ENCODE data around the gene WWOX.

The WWOX gene

DNA sequence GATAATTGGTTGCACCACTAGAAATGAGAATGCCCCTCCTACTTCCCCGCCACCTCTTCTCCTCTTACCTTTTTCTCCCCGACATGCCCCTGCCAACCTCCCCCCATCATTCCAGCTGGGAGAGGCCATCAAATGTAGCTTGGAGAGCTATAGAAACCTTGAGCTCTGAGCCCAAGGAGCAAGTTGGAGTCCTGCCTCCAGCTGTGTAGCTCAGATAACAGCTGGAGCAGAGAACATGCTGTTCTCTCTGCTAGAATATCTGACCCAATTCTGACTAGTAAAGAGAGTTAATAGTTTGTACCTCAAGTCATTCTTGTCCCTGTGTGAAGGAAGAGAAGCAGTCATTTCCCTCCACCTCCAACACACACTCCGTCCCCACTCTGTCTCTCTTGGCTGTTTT, 1010.8 kb downstream of the WWOX start:
- H3K9ac ChIP-seq (ENCODE audit: low read depth, low read length): no peak overlapping the region
- H3K4me1 ChIP-seq (ENCODE audit: control insufficient read depth, insufficient read depth, low read length): peaks cover 4% of the 10 kb centered on the region
- no peaks in the 10 kb centered on the region for H3K36me3 ChIP-seq (ENCODE audit: control insufficient read depth, insufficient read depth, low read length)
- no peak overlapping the region for H3K4me3 ChIP-seq (ENCODE audit: low read depth, low read length)
- no peaks in the 10 kb centered on the region for H3K9me3 ChIP-seq (ENCODE audit: control insufficient read depth, insufficient read depth, low read length)
- H3K27me3 ChIP-seq (ENCODE audit: control insufficient read depth, insufficient read depth, low read length): no peaks in the 10 kb centered on the region

DNA sequence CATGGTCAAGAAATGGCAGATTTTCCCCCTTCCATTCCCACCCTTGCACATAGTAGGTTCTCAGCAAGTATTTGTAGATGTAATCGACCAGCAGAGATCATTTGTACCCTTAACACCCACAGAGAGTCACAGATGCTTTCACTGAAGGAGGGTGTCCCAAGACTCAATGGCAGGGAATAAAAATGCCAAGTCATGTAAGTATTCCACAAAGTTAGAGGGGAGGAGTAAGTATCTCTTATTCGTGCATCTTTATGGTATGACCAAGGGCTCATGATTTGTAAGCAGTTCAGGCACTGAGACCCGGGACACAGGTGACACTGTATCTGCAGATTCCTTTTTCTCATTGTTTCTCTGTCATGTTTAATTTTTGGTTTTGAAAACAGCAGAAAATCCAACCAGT, 1011.5 kb downstream of the WWOX start:
- no peaks in the 10 kb centered on the region for H3K9me3 ChIP-seq (ENCODE audit: control insufficient read depth, insufficient read depth, low read length)
- no peaks in the 10 kb centered on the region for H3K36me3 ChIP-seq (ENCODE audit: control insufficient read depth, insufficient read depth, low read length)
- H3K9ac ChIP-seq (ENCODE audit: low read depth, low read length): no peak overlapping the region
- H3K4me3 ChIP-seq (ENCODE audit: low read depth, low read length): no peak overlapping the region
- no peaks in the 10 kb centered on the region for H3K27me3 ChIP-seq (ENCODE audit: control insufficient read depth, insufficient read depth, low read length)
- H3K4me1 ChIP-seq (ENCODE audit: control insufficient read depth, insufficient read depth, low read length): peaks cover 3% of the 10 kb centered on the region

DNA sequence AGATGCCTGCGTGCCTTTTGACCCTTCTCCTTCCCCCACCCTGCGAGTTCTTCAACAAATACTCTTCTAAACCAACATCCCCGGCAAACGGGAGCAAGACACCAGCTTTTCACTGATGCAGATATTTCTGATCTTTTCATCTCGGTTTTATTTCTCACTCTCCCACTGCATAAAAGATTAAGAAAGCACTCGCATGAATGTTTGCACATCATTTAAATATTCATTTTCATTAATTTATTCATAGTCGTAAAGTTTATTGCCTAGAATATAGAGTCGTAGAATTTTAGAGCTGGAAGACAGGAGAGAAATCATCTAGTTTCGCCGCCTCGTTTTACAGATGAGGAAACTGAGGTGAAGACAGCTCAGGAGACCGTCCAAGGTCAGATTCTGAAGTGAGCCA, 1013.0 kb downstream of the WWOX start:
- Histone ChIP-seq H3K4me3 (ENCODE audit: low read depth, low read length) (no peak overlapping the region), H3K9me3 (ENCODE audit: control insufficient read depth, insufficient read depth, low read length) (peaks cover 6% of the 10 kb centered on the region), H3K27me3 (ENCODE audit: control insufficient read depth, insufficient read depth, low read length) (no peaks in the 10 kb centered on the region), H3K4me1 (ENCODE audit: control insufficient read depth, insufficient read depth, low read length) (no peaks in the 10 kb centered on the region), H3K9ac (ENCODE audit: low read depth, low read length) (no peak overlapping the region), H3K36me3 (ENCODE audit: control insufficient read depth, insufficient read depth, low read length) (no peaks in the 10 kb centered on the region)

DNA sequence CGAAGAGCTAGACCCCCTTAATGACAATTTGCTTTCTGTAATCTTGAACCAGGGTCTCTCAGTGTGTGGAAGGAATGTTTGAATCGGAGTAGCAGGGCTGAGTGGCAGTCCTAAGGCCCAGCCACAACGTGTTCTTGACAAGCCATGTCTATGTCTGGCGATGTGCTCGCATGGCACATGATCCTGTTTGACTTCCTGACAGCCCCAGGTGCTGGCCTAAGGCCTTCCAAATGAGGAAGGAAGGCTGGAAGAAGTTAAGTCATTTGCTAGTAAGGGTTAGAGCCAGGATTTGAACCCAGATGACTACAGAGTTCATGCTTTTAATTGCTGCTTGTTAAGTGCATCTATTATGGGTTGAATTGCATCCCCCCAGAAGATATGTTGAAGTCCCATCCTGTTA, 1014.4 kb downstream of the WWOX start:
- Histone ChIP-seq H3K9ac (ENCODE audit: low read depth, low read length) (no peak overlapping the region), H3K27me3 (ENCODE audit: control insufficient read depth, insufficient read depth, low read length) (no peaks in the 10 kb centered on the region), H3K36me3 (ENCODE audit: control insufficient read depth, insufficient read depth, low read length) (no peaks in the 10 kb centered on the region), H3K4me3 (ENCODE audit: low read depth, low read length) (no peak overlapping the region), H3K4me1 (ENCODE audit: control insufficient read depth, insufficient read depth, low read length) (no peaks in the 10 kb centered on the region), H3K9me3 (ENCODE audit: control insufficient read depth, insufficient read depth, low read length) (peaks cover 7% of the 10 kb centered on the region)

DNA sequence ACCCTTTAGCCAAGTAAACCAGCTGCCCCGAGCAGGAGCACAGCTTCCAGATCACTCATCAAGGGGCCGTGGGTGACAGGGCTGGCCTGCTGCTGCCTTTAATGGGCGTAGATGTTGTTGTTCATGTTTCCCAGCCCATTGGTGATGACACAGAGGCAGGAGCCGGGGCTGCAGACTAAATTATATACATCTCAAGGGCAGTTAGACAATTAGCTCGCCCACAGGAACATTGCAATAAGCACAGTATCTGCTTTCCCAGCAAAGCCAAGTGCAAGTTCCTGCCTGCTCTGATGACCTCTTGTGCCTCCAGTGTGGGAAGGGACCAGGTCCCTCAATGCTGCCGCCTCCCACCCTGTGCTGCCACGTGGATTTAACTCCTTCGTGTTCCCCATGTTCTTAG, 1015.3 kb downstream of the WWOX start:
- H3K9me3 ChIP-seq (ENCODE audit: control insufficient read depth, insufficient read depth, low read length): peaks cover 7% of the 10 kb centered on the region

DNA sequence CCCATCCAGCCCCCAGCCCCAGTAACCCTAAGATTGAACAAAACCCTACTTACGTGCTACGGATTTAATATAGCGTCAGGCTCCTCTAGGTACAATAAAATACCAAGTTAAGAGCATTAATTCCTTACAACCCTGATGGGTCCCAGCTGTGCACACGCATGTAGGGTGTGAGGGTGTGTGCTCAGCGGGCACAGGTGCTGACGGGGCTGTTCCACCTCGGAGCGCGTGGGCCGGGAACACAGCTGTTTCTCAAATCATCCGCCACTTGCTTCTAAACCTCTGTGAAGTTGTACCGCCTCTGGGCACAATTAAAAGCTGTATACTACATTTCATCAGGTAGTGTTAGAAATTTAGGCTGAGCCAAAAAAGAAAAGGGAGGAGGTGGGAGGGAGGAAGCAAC, 1022.5 kb downstream of the WWOX start:
- Histone ChIP-seq H3K36me3 (ENCODE audit: control insufficient read depth, insufficient read depth, low read length) (no peaks in the 10 kb centered on the region), H3K27me3 (ENCODE audit: control insufficient read depth, insufficient read depth, low read length) (no peaks in the 10 kb centered on the region), H3K9me3 (ENCODE audit: control insufficient read depth, insufficient read depth, low read length) (peaks cover 7% of the 10 kb centered on the region), H3K9ac (ENCODE audit: low read depth, low read length) (no peak overlapping the region), H3K4me3 (ENCODE audit: low read depth, low read length) (no peak overlapping the region), H3K4me1 (ENCODE audit: control insufficient read depth, insufficient read depth, low read length) (no peaks in the 10 kb centered on the region)

More for the DNA sequence above, 1015.3 kb downstream of the WWOX start:
- no peak overlapping the region for H3K4me3 ChIP-seq (ENCODE audit: low read depth, low read length)
- H3K27me3 ChIP-seq (ENCODE audit: control insufficient read depth, insufficient read depth, low read length): no peaks in the 10 kb centered on the region
- H3K36me3 ChIP-seq (ENCODE audit: control insufficient read depth, insufficient read depth, low read length): no peaks in the 10 kb centered on the region
- H3K4me1 ChIP-seq (ENCODE audit: control insufficient read depth, insufficient read depth, low read length): no peaks in the 10 kb centered on the region
- no peak overlapping the region for H3K9ac ChIP-seq (ENCODE audit: low read depth, low read length)

DNA sequence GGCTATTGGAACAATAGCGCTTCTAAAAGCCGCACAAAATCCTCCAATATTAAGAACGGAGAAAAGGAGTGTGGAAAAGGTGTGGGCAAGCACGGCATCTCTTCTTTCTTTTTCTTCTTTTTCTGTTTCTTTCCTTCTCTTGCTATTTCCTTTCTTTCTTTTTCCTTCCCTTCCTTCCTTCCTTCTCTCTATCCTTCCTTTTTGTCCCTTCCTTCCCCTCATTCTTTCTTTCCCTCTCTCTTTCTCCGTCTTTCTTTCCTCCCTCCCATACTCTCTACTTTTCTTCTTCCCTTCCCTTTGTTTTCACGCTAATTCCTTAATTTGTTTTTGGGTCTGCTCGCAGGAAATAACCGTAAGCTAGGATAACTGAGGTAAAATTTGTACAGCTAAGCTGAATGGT, 1022.9 kb downstream of the WWOX start:
- Histone ChIP-seq H3K36me3 (ENCODE audit: control insufficient read depth, insufficient read depth, low read length) (no peaks in the 10 kb centered on the region), H3K27me3 (ENCODE audit: control insufficient read depth, insufficient read depth, low read length) (no peaks in the 10 kb centered on the region), H3K4me3 (ENCODE audit: low read depth, low read length) (no peak overlapping the region), H3K4me1 (ENCODE audit: control insufficient read depth, insufficient read depth, low read length) (no peaks in the 10 kb centered on the region), H3K9me3 (ENCODE audit: control insufficient read depth, insufficient read depth, low read length) (peaks cover 3% of the 10 kb centered on the region), H3K9ac (ENCODE audit: low read depth, low read length) (no peak overlapping the region)

DNA sequence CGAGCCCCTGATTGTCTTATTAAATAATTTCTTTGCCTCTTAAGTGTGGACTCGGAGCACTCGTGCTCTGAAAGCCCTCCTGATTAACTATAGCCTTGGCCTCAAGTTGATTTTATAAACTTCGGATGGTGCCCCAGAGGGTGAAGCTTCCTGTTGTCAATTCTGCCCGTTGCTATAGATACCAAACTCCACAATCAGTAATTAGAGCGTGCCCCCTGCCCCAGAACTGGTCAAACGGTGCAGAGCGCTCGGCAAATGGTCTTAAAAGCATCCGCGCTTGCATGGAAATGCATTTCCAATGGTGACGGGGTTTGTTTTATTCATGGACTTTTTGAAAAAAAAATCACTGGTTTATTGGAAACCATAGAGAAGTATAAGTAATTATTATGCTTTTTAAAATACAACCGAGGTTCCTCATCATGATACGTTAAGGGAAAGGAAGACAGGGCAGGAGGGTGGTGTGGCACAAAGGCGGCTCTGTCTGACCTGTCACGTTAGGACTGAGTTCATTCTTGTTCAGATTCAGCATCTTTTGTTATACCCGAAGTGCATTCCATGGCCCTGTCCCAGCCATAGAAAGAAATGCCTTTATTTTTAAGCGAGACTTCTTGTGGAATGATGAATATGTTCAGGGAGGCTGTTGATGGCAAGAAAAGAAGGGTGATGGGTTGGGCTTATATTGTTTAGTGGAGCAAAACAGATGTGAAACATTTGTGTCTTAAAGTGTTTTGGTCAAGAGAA, 1024.7 kb downstream of the WWOX start:
- Histone ChIP-seq H3K9ac (ENCODE audit: low read depth, low read length) (no peak overlapping the region), H3K36me3 (ENCODE audit: control insufficient read depth, insufficient read depth, low read length) (no peaks in the 10 kb centered on the region), H3K4me3 (ENCODE audit: low read depth, low read length) (no peak overlapping the region), H3K9me3 (ENCODE audit: control insufficient read depth, insufficient read depth, low read length) (no peaks in the 10 kb centered on the region), H3K4me1 (ENCODE audit: control insufficient read depth, insufficient read depth, low read length) (no peaks in the 10 kb centered on the region), H3K27me3 (ENCODE audit: control insufficient read depth, insufficient read depth, low read length) (no peaks in the 10 kb centered on the region)

DNA sequence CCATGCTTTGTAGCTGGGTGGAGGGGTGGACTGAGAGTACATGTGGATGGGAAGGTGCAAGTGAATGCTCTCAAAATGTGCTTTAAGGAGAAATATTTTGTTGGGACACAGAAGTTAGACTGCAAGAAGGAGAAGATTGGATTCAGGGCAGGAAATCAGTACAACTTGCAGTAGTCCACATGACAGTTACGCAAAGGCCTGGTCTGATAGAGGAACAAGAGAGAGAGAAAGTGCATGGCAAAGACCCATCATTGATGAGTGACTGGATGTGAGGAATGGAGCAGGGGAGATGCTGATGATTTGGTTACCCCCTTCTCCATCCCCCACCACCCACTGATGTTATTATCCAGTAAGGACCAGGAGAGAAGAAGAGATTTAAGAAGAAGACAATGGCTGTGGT, 1028.3 kb downstream of the WWOX start:
- Histone ChIP-seq H3K4me1 (ENCODE audit: control insufficient read depth, insufficient read depth, low read length) (no peaks in the 10 kb centered on the region), H3K4me3 (ENCODE audit: low read depth, low read length) (no peak overlapping the region), H3K36me3 (ENCODE audit: control insufficient read depth, insufficient read depth, low read length) (no peaks in the 10 kb centered on the region), H3K9ac (ENCODE audit: low read depth, low read length) (no peak overlapping the region), H3K27me3 (ENCODE audit: control insufficient read depth, insufficient read depth, low read length) (no peaks in the 10 kb centered on the region), H3K9me3 (ENCODE audit: control insufficient read depth, insufficient read depth, low read length) (no peaks in the 10 kb centered on the region)

DNA sequence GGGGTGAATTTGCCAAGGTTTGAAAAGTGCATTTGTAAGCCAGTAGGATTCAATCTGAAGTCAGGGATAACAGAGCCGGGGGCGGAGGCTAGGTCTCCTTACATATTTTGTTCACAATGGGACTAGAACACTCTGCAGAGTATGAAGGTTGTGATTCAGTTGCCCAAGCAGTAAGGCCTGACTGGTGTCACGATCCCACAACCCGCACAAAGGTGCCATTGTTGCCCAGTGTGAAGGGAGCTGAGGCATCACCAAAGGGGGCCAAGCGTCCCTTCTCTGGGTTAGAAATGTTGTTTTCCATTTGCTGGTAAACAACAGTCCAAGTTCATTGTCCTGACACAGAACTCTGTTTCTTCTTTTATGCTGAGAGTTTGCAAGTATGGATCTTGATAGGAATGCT, 1029.3 kb downstream of the WWOX start:
- Histone ChIP-seq H3K4me1 (ENCODE audit: control insufficient read depth, insufficient read depth, low read length) (no peaks in the 10 kb centered on the region), H3K9ac (ENCODE audit: low read depth, low read length) (no peak overlapping the region), H3K4me3 (ENCODE audit: low read depth, low read length) (no peak overlapping the region), H3K27me3 (ENCODE audit: control insufficient read depth, insufficient read depth, low read length) (no peaks in the 10 kb centered on the region), H3K36me3 (ENCODE audit: control insufficient read depth, insufficient read depth, low read length) (no peaks in the 10 kb centered on the region), H3K9me3 (ENCODE audit: control insufficient read depth, insufficient read depth, low read length) (no peaks in the 10 kb centered on the region)

DNA sequence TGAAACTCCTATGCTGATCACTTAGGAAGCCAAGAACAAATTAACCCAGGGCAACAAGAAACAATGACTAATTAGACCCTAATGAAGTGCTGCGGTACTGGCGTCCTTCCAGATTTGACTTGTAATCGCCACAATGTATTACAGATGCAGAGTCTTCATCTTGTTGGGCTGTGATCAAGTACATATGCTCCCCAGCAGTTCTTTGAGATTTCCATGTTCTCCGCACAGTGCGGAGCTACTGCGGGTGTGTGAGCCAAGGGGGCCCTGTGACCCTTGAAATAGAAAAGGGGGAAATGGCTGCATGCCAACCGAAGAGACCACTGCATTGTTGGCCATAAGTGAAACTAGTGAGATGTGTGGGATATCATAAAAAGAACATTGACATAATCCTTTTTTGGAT, 1031.2 kb downstream of the WWOX start:
- Histone ChIP-seq H3K4me1 (ENCODE audit: control insufficient read depth, insufficient read depth, low read length) (no peaks in the 10 kb centered on the region), H3K27me3 (ENCODE audit: control insufficient read depth, insufficient read depth, low read length) (no peaks in the 10 kb centered on the region), H3K4me3 (ENCODE audit: low read depth, low read length) (no peak overlapping the region), H3K9me3 (ENCODE audit: control insufficient read depth, insufficient read depth, low read length) (no peaks in the 10 kb centered on the region), H3K9ac (ENCODE audit: low read depth, low read length) (no peak overlapping the region), H3K36me3 (ENCODE audit: control insufficient read depth, insufficient read depth, low read length) (no peaks in the 10 kb centered on the region)

DNA sequence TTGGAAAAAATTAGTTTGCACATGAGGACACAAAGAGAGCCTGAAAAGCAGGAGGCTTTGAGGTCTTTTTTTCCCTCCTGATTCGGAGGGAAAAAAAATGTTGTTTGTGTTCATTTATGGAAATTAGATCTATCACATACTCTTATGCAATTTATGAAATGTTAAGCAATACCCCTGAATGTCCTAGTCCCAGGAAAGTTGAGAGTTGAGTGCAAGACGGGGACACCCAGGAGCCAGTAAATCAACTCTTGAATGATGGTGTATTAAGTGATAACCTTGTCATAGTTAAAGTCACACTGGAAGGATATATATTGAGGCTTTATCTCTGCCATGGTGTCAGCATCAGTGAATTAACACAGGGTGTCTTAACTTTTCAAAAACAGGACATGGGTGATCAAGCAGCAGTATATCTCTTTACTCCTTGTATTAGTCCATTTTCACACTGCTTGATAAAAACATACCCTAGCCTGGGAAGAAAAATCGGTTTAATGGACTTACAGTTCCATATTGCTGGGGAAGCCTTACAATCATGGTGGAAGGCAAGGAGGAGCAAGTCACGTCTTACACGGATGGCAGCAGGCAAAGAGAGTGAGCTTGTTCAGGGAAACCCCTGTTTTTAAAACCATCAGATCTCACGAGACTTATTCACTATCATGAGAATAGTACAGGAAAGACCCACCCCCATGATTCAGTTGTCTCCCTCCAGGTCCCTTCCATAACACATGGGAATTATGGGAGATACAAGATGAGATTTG, 1032.0 kb downstream of the WWOX start:
- no peak overlapping the region for H3K4me3 ChIP-seq (ENCODE audit: low read depth, low read length)
- H3K4me1 ChIP-seq (ENCODE audit: control insufficient read depth, insufficient read depth, low read length): no peaks in the 10 kb centered on the region
- no peaks in the 10 kb centered on the region for H3K9me3 ChIP-seq (ENCODE audit: control insufficient read depth, insufficient read depth, low read length)
- no peaks in the 10 kb centered on the region for H3K36me3 ChIP-seq (ENCODE audit: control insufficient read depth, insufficient read depth, low read length)
- no peak overlapping the region for H3K9ac ChIP-seq (ENCODE audit: low read depth, low read length)
- H3K27me3 ChIP-seq (ENCODE audit: control insufficient read depth, insufficient read depth, low read length): no peaks in the 10 kb centered on the region
